Upper lobe of left lung (tissue), 4 donors: ENCODE measurements around the gene RGCC.

Experiments used
- CTCF ChIP-seq, 6 experiments: fragments of 450-650 bp in 4 of 6; fragments of 200-600 bp in 2 of 6; sonication (generic) in 2 of 6; IDR thresholded peaks; one replicate each; pipeline ENCODE4 v1.5.1; 2016 to 2019; ENCODE audit warnings: antibody characterized with exemption in 6 of 6
- EP300 ChIP-seq, 4 donors: sonication (generic); formaldehyde crosslinking; IDR thresholded peaks; one replicate each; pipeline ENCODE4 v1.5.1; 2017; ENCODE audit warnings: antibody characterized with exemption in 4 of 4, control low read depth in 2 of 4
- POLR2A ChIP-seq, 4 donors: fragments of 450-650 bp; IDR thresholded peaks; one replicate each; pipeline ENCODE4 v1.5.1; 2016 to 2017; ENCODE audit warnings: antibody characterized with exemption in 4 of 4, mild to moderate bottlenecking in 2 of 4
- POLR2AphosphoS5 ChIP-seq, 2 donors: sonication (generic); formaldehyde crosslinking; IDR thresholded peaks; one replicate each; pipeline ENCODE4 v1.5.1; 2017; ENCODE audit warnings: antibody characterized with exemption in 2 of 2

- no peak for TF ChIP-seq CTCF (IDR thresholded peaks at IDR 0.05)
- no peak for TF ChIP-seq POLR2AphosphoS5 (IDR thresholded peaks at IDR 0.05)
- TF ChIP-seq POLR2A (IDR thresholded peaks at IDR 0.05), result no peak
- no peak for TF ChIP-seq EP300 (IDR thresholded peaks at IDR 0.05)
These were observed 49.0 kb downstream of the RGCC start for GRCh38 chr13:41506312-41506711.
